ENCODE data around the gene C1orf167. TPM values are rescaled to one million over a fixed set of nuclear protein-coding genes. Genes with fewer than 3 reads are reported as not detected.

The C1orf167 gene
- total RNA-seq, 1 experiment from 2014 or later, result 0.95 TPM

DNA sequence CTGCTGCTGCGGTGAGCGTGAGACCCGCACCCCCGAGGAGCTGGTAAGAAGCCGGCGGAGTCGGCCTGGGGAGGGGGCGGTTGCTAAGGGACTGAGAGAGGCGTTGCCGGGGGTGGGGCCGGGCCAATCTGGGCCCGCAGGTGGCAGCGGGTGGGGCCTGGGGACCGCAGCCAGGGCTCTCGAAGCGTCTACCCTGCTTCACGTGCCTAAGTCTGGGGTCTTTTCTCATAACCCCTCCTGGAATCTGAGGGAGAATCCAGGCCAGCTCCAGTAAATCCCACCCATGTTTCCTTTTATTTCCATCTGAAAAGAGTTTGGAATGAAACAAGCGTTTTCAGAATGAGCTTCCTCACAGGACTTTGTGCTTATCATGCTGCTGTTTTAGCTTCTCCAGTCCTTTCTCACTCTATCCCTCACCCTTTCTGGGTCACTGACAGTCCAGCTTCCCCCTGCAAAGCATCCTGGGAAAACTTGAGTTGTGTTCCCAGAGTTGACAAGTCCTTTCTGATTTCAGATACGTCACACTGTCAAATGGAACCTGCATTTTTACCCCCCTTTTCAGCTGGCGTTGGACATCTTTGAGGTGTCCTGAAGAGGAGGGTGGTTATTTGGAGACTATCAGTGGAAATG lies 44.4 kb downstream of the C1orf167 start:
- DNase-seq (ENCODE audit: low read depth), result no peak
- in situ Hi-C loops (cut with HindIII; ENCODE audit: low pct_unique_long_range_greater_than_20kb, low sequenced_read_pairs), result no loop called here

DNA sequence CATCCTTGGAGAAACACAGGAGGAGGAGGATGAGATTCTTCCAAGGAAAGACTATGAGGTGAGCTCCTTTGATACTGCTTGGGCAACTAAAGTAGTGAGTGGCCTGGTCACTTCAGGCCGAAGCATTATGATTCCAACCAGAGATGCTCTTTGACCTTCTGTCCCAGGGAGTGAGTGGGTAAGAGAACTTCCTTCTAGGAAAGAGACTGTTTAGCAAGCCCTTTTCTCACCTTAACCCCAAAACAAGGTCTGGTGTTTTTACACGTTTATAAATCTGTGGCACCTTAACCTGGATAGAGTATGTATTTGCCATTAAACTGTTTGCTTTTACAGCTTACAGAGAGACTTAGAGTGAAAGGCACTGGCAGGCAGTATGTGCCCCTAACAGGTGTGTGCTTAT lies 45.1 kb downstream of the C1orf167 start:
- in situ Hi-C loops (cut with HindIII; ENCODE audit: low pct_unique_long_range_greater_than_20kb, low sequenced_read_pairs), result no loop called here
- DNase-seq (ENCODE audit: low read depth), result no peak

DNA sequence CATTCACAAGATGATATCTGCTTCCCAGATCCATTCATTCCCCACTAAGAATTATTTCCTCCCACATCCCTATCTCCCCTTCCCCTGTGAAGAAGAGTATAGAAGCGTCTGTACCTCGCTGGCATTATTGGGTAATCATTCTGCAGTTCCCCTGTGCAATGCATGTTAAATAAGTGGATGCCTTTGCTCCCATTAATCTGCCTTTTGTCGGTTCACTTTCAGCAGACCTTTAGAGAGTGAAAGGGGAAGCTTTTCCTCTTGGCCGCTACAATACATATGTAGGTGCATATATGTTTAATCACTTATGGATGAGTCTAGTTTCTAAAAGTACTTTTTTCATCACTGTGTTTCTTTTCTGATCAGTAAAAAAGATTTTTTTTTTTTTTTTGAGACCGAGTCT lies 51.0 kb downstream of the C1orf167 start:
- in situ Hi-C loops (cut with HindIII; ENCODE audit: low pct_unique_long_range_greater_than_20kb, low sequenced_read_pairs), result no loop called here
- no peak for DNase-seq (ENCODE audit: low read depth)

DNA sequence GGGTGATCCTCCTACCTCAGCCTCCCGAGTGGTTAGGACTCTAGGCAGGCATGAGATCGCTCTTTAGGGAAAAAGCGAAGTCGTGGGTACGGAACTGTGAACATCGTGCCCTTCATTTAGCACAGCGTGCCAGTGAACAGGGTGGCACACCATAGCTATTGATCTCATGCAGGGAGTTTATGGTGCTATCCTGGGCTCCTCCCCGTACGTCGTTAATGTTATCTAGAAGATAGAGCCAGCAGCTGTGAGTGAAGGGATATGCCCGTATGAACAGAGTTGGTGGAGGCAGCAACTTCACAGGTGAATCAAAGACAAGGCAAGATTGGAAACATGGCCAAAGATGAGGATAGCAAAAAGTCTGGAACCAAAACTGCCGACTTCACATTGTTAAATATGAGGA lies 55.2 kb downstream of the C1orf167 start:
- in situ Hi-C loops (cut with HindIII; ENCODE audit: low pct_unique_long_range_greater_than_20kb, low sequenced_read_pairs), result no loop called here
- no peak for DNase-seq (ENCODE audit: low read depth)

DNA sequence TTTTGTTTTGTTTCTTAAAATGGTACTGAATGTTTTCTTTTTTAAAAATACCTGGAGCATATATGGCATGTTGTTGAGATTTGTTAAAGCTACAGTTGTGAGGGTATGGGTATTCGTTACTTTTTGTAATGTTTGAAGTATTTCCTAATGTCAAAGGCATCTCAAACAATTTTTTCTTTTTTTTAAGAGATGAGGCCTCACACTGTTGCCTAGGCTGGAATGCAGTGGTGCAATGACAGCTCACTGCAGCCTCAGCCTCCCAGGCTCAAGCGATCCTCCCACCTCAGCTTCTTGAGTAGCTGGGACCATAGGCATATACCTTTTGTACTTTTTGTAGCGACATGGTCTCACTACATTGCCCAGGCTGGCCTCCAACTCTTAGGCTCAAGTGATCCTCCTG lies 60.1 kb downstream of the C1orf167 start:
- in situ Hi-C loops (cut with HindIII; ENCODE audit: low pct_unique_long_range_greater_than_20kb, low sequenced_read_pairs), result no loop called here
- no peak for DNase-seq (ENCODE audit: low read depth)

DNA sequence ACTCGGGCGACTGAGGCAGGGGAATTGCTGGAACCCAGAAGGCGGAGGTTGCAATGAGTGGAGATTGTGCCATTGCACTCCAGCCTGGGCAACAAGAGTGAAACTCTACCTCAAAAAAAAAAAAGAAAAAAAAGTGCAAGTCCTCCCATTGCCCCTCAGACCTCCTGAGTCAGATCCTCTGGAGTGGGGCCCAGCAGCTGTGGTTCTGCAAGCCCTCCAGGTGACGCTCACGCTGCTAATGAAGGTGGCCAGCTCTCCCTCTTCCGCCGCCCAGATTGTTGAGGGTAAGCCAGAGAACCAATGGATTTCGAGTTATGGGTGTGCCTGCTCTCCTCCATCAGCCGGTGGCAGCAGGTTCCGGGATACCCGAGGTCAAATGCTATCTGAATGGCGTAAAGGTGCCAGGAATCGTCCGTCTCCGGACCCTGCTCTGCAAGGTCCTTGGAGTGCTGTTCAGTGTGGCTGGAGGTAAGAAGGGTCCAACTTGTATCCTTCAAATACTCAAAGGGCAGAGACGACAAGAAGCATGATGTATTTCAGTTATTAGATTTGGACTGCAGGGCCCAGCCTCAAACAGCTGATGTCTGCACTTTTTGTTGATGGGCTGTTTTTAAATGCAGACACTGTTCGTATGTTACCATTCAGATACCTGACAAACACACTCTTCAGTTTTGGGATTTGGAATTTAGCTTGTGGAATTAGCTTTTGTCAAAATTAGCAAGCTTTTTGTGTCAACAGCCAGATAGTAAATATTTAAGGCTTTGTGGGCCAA lies 61.6 kb downstream of the C1orf167 start:
- in situ Hi-C loops (cut with HindIII; ENCODE audit: low pct_unique_long_range_greater_than_20kb, low sequenced_read_pairs), result no loop called here
- DNase-seq (ENCODE audit: low read depth), result no peak

DNA sequence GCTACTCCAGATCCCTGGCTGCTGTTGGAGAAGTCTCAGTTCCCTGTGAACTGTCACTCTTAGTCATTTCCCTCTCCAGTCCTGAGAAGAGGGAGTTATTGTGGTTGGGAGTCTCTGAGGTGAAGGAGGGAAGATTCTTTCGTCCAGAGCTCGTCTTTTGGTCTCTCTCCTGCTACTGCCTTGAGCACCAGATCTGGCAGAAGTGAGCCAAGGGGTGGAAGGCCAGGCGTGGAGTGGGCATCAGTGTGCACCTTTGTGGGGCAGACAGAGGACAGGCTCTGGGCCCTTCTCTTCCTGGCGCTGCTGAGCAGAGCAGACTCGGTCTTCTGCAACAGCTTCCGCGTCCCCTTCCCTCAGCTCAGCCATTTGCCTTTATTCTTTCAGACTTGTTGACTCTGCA lies 63.1 kb downstream of the C1orf167 start:
- no peak for DNase-seq (ENCODE audit: low read depth)
- in situ Hi-C loops (cut with HindIII; ENCODE audit: low pct_unique_long_range_greater_than_20kb, low sequenced_read_pairs), result no loop called here

DNA sequence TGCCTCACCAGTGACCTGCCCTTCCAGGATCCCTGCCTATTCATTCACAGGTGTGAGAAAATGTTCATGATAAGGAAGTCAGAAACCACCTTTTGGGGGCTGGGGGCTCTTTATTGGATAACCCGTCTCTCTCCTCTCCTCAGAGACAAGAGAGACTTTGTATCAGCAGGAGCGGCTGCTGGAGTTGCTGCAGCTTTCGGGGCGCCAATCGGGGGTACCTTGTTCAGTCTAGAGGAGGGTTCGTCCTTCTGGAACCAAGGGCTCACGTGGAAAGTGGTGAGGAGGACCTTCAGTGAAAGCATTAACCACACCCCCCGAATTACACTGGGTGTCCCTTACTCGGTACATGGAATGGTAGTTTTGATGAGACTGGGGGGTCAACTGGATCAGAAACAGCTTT lies 65.0 kb downstream of the C1orf167 start:
- in situ Hi-C loops (cut with HindIII; ENCODE audit: low pct_unique_long_range_greater_than_20kb, low sequenced_read_pairs), result no loop called here
- DNase-seq (ENCODE audit: low read depth), result no peak

DNA sequence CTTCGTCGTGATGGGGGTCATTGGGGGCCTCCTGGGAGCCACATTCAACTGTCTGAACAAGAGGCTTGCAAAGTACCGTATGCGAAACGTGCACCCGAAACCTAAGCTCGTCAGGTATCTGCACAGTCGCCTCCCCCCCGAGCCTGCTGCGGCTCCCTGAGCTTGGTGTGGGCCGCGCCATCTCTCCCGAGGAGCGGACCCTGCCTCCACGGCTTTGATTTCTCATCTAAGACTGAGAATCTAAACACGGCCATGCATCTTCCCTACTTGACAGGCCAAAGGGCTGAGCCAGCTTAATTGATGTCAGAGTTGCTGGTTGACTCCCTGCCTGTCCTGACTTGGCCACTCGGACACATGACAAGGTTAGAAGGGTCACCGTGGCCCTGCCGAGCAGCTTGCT lies 66.5 kb downstream of the C1orf167 start:
- in situ Hi-C loops (cut with HindIII; ENCODE audit: low pct_unique_long_range_greater_than_20kb, low sequenced_read_pairs), result no loop called here

DNA sequence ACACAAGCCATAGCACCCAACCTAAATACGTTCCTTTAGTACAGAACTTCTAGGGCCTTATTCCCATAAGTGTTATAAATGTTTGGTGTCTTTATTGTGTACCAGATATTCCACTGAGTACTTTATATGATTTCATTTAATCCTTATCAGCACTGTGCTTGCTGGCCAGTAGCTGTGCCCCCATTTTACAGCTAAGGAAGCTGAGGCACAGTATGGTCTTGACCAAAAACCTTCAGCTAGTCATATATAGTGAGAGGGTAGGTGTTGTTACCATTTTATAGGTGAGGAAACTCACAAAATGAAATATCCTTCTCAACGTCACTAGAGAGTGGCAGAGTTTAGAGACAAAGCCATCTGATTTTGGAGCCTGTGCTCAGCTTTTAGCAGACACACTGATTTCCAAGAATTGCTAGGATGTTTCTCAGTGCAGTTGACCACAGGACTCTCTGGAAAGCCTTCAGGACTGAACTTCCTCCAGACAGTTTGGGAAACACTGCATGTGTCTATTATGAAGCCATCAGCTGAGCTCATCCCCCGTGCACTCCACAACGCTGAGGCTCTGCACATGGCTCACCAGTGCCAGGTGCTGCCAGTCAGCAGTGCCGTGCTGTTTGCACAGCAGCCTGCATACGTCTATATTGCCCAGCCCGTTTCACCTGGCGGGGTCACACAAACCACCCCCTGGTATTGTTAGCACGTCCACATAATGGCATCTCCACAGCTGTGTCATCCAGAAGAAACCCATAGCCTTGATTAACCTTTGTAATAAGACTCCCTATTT lies 70.1 kb downstream of the C1orf167 start:
- in situ Hi-C loops (cut with HindIII; ENCODE audit: low pct_unique_long_range_greater_than_20kb, low sequenced_read_pairs), result no loop called here
- DNase-seq (ENCODE audit: low read depth), result no peak

More for the DNA sequence above, 66.5 kb downstream of the C1orf167 start:
- no peak for DNase-seq (ENCODE audit: low read depth)

DNA sequence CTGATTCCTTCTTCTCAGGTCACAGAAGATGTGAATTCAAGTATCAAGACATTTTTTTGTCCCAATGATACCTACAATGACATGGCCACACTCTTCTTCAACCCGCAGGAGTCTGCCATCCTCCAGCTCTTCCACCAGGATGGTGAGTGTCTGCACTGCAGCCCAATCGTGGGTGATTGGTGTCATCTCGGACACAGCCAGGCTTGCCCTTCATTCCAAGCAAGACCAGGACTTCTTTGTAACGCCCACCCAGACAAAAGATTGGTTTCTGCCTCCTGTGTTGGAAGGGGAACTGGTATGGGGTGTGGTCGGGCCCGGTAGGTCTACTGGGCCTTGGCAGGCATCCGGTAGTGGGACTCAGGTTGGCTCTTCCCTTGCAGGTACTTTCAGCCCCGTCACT lies 71.5 kb downstream of the C1orf167 start:
- DNase-seq (ENCODE audit: low read depth), result no peak
- in situ Hi-C loops (cut with HindIII; ENCODE audit: low pct_unique_long_range_greater_than_20kb, low sequenced_read_pairs), result no loop called here

DNA sequence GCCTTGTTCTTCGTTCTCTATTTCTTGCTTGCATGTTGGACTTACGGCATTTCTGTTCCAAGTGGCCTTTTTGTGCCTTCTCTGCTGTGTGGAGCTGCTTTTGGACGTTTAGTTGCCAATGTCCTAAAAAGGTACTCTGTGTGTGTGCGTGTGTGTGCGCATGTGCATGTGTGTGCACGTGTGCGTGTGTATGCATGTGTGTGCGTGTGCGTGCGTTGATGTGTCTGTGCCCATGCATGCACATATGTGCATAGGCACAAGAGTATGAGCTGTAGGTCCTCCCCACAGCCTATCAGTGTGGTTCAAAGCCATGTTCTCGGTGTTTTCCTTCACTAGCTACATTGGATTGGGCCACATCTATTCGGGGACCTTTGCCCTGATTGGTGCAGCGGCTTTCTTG lies 71.9 kb downstream of the C1orf167 start:
- in situ Hi-C loops (cut with HindIII; ENCODE audit: low pct_unique_long_range_greater_than_20kb, low sequenced_read_pairs), result no loop called here
- no peak for DNase-seq (ENCODE audit: low read depth)

DNA sequence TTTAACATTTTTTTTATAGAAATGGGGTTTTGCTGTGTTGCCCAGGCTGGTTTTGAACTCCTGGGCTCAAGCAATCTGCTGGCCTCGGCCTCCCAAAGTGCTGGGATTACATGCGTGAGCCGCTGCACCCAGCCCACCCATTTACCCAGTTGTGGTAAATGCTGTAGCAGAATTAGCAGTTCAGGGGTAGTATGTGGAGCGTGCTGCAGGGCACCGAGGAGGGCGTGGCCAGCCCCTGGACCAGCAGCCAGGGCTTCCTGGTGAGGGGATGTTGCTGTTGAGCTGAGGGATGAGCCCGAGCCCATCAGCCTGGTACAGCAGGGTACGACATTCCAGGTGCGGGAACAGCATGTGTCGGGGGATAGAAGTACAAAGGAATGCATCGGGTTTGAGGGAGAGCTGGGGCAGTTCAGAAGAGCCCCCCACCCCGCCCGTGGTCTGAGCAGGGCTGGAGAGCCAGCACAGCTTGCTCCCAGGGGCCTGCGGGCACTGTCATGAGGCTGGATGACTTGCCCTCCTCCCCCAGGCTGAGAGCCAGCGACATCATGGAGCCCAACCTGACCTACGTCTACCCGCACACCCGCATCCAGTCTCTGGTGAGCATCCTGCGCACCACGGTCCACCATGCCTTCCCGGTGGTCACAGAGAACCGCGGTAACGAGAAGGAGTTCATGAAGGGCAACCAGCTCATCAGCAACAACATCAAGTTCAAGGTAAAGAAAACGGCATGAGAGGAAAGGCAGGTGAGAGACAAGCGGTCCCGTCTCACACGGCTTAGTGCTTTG lies 73.6 kb downstream of the C1orf167 start:
- in situ Hi-C loops (cut with HindIII; ENCODE audit: low pct_unique_long_range_greater_than_20kb, low sequenced_read_pairs), result no loop called here
- DNase-seq (ENCODE audit: low read depth), result no peak

DNA sequence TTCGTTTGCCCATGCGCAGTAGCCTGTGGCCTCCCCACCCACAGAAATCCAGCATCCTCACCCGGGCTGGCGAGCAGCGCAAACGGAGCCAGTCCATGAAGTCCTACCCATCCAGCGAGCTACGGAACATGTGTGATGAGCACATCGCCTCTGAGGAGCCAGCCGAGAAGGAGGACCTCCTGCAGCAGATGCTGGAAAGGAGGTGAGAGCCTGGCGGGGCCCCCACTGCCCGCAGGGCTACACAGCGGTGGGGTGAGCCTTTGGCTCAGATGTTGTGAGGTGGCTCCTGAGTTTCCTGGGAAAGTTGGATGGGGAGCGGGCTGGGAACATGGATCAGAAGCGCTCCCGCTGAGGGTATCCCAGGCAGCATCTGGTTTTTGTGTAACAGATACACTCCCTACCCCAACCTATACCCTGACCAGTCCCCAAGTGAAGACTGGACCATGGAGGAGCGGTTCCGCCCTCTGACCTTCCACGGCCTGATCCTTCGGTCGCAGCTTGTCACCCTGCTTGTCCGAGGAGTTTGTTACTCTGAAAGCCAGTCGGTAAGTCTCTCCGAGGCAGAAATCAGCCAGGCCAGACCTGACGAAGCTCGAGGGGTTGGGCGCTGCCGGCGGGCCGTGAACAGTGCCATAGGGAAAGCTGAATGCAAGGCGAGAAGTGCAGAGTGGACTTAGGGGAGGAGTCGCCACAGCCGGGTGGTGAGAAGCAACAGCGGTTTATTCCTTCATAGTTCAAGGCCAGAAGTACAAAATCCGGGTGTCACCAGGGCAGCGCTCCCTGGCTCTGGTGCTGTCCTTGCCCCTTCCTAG lies 75.2 kb downstream of the C1orf167 start:
- DNase-seq (ENCODE audit: low read depth), result no peak
- in situ Hi-C loops (cut with HindIII; ENCODE audit: low pct_unique_long_range_greater_than_20kb, low sequenced_read_pairs), result no loop called here

DNA sequence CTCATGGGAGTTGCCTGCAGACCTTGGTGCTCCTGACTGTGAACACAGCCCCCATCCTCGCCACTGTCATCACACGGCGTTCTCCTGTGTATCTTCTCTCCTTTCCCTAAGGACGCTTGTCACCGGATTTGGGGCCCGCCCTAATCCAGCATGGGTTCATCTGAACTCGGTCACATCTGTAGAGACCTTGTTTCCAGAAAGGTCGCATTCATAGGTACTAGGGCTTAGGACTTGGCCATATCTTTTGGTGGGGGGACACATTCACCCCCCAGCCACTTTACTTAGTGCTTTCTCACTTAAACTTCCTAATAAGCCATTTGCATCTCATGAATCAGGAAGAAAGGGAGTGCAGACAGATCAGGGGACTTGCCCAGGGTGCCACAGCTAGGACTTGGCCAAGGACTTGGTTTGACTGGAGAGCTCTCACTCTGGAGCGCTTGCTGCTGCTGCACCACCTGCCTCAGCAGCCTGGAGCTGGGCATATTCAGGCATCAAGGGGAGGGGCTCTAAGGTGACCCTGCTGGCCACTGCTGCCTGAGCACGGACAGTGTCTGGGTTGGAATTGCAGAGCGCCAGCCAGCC lies 75.9 kb downstream of the C1orf167 start:
- in situ Hi-C loops (cut with HindIII; ENCODE audit: low pct_unique_long_range_greater_than_20kb, low sequenced_read_pairs), result no loop called here
- no peak for DNase-seq (ENCODE audit: low read depth)

DNA sequence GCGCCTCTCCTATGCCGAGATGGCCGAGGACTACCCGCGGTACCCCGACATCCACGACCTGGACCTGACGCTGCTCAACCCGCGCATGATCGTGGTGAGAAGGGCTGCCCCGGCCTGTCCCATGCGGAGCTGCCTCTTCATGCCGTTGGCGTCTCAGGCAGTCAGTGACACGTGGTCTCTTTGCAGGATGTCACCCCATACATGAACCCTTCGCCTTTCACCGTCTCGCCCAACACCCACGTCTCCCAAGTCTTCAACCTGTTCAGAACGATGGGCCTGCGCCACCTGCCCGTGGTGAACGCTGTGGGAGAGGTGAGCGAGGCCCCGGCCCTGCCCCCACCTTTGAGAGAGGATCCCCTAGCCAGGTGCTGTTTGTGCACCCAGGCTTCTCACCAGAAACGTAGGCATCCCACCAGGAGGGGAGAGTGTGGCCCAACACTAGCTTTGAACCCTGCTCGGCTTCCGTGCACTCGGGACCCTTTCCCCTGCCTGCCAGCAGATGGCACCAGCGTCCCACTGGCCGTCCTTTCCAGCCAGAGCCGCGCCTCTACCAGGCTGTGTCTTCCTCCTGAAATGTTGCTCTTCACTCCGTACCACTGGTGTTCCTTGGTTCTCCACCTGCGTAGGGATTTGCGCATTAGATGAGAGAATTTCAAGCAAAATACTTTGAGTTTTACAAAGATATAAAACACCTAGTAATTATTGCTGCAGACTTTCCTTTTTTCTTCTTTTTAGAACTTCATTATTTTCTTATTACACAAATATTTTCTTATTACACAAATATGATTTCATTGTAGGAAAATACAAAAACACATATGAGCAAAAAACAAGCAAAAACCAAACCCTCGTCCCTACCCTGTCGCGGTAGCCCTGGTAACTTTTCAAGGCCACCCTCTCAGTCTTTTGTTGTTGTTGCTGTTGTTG lies 76.6 kb downstream of the C1orf167 start:
- in situ Hi-C loops (cut with HindIII; ENCODE audit: low pct_unique_long_range_greater_than_20kb, low sequenced_read_pairs), result no loop called here
- DNase-seq (ENCODE audit: low read depth), result peak; percentile 36

Measured in Caki2 (cell line).